Tibial artery (tissue), 4 donors: ENCODE data around the gene PPM1A.

ENCODE experiments used
- DNase-seq, 2 donors: peaks; one replicate each; pipeline ENCODE4 v3.0.0-alpha.2; 2019
- H3K27ac ChIP-seq, 2 donors: fragments of 200-600 bp; sonication (generic) in 1 of 2; 1 replicate in 1 of 2; 2 replicates in 1 of 2; pipeline ENCODE4 v1.5.1; 2018 to 2019; ENCODE audit warnings: mild to moderate bottlenecking in 1 of 2
- H3K27me3 ChIP-seq, 2 donors: fragments of 200-600 bp; sonication (generic) in 1 of 2; one replicate each; pipeline versions ENCODE4 v1.5.1 to v1.6.0; 2016 to 2019
- H3K36me3 ChIP-seq, 3 donors: fragments of 200-600 bp; sonication (generic) in 2 of 3; one replicate each; pipeline ENCODE4 v1.5.1; 2016 to 2019; ENCODE audit warnings: mild to moderate bottlenecking in 2 of 3
- H3K4me1 ChIP-seq, 4 donors: fragments of 200-600 bp; sonication (generic) in 2 of 4; 1 replicate in 3 of 4; 2 replicates in 1 of 4; pipeline ENCODE4 v1.5.1; 2016 to 2019
- H3K4me3 ChIP-seq, 2 donors: fragments of 200-600 bp; sonication (generic) in 1 of 2; 1 replicate in 1 of 2; 2 replicates in 1 of 2; pipeline ENCODE4 v1.5.1; 2018 to 2019; ENCODE audit warnings: mild to moderate bottlenecking in 2 of 2
- H3K9me3 ChIP-seq, 3 donors: fragments of 200-600 bp; sonication (generic) in 1 of 3; one replicate each; pipeline ENCODE4 v1.5.1; 2016 to 2019
- CTCF ChIP-seq, 2 experiments: fragments of 200-600 bp in 1 of 2; fragments of 450-650 bp in 1 of 2; IDR thresholded peaks; one replicate each; pipeline ENCODE4 v1.5.1; 2017 to 2019; ENCODE audit warnings: antibody characterized with exemption in 2 of 2, mild to moderate bottlenecking in 1 of 2, moderate library complexity in 1 of 2
- intact Hi-C: fragments of 100-400 bp; cut with DNase I; formaldehyde crosslinking; loops from one replicate; pipeline ENCODE4 v1.15.0; 2023; ENCODE audit warnings: low total_unique reads

The PPM1A gene

GRCh38 chr14:60206837-60207533 is 42.0 kb upstream of the PPM1A start:
- DNase-seq: no peak
- H3K27ac ChIP-seq: no peak overlapping the region
- no peak for TF ChIP-seq CTCF (IDR thresholded peaks at IDR 0.05)
- no peaks in the 10 kb centered on the region for H3K36me3 ChIP-seq
- peaks cover 0 to 3% of the 10 kb centered on the region in 2 donors for H3K27me3 ChIP-seq
- intact Hi-C loops: loop anchor here (5.0 kb wide), 1 partner anchor 110 kb away; no protein-coding TSS in a partner anchor
- no peaks in the 10 kb centered on the region for H3K9me3 ChIP-seq
- H3K4me1 ChIP-seq: no peaks in the 10 kb centered on the region
- no peak overlapping the region for H3K4me3 ChIP-seq

- Histone ChIP-seq H3K36me3 (no peaks in the 10 kb centered on the region), H3K4me3 (no peak overlapping the region), H3K4me1 (peaks cover 0 to 11% (median 0%) of the 10 kb centered on the region in 4 donors), H3K9me3 (no peaks in the 10 kb centered on the region), H3K27me3 (peaks cover 0 to 3% of the 10 kb centered on the region in 2 donors), H3K27ac (no peak overlapping the region)
- intact Hi-C loops: no loop called here
- TF ChIP-seq CTCF (IDR thresholded peaks at IDR 0.05): no peak
- DNase-seq: no peak
Observed at GRCh38 chr14:60210703-60211102, 38.3 kb upstream of the PPM1A start.

GRCh38 chr14:60211153-60211552 is 37.9 kb upstream of the PPM1A start:
- H3K9me3 ChIP-seq: no peaks in the 10 kb centered on the region
- peaks cover 0 to 16% (median 0%) of the 10 kb centered on the region in 4 donors for H3K4me1 ChIP-seq
- peaks cover 0 to 3% of the 10 kb centered on the region in 2 donors for H3K27me3 ChIP-seq
- H3K27ac ChIP-seq: no peak overlapping the region
- intact Hi-C loops: no loop called here
- no peaks in the 10 kb centered on the region for H3K36me3 ChIP-seq
- DNase-seq: no peak
- no peak for TF ChIP-seq CTCF (IDR thresholded peaks at IDR 0.05)
- no peak overlapping the region for H3K4me3 ChIP-seq

- DNase-seq: no peak
- no peak overlapping the region for H3K4me3 ChIP-seq
- no peaks in the 10 kb centered on the region for H3K27me3 ChIP-seq
- peaks cover 0 to 22% (median 0%) of the 10 kb centered on the region in 4 donors for H3K4me1 ChIP-seq
- no peak overlapping the region for H3K27ac ChIP-seq
- no peaks in the 10 kb centered on the region for H3K9me3 ChIP-seq
- no peak for TF ChIP-seq CTCF (IDR thresholded peaks at IDR 0.05)
- intact Hi-C loops: no loop called here
- no peaks in the 10 kb centered on the region for H3K36me3 ChIP-seq
Observed at GRCh38 chr14:60212503-60213371, 36.3 kb upstream of the PPM1A start.

- no peaks in the 10 kb centered on the region for H3K36me3 ChIP-seq
- peaks cover 0 to 22% (median 0%) of the 10 kb centered on the region in 4 donors for H3K4me1 ChIP-seq
- no peak for TF ChIP-seq CTCF (IDR thresholded peaks at IDR 0.05)
- H3K27ac ChIP-seq: no peak overlapping the region
- no peak overlapping the region for H3K4me3 ChIP-seq
- intact Hi-C loops: no loop called here
- no peaks in the 10 kb centered on the region for H3K27me3 ChIP-seq
- H3K9me3 ChIP-seq: no peaks in the 10 kb centered on the region
- no peak for DNase-seq
Observed at GRCh38 chr14:60214003-60214402, 35.0 kb upstream of the PPM1A start.
